Pancreas (tissue), 10 donors: ENCODE measurements around the gene ERVMER34-1. TPM values are rescaled to one million over a fixed set of nuclear protein-coding genes. Genes with fewer than 3 reads are reported as not detected.
A peak's percentile ranks its signal among the peaks of the same experiment; 100 is the strongest.

ENCODE experiments used
- ATAC-seq, 4 donors: fragments of 200-7000 bp; cut with Tn5 transposase; one replicate each; pipeline versions ENCODE4 v1.8.0 to v1.9.1; 2020; ENCODE audit warnings: mild to moderate bottlenecking in 4 of 4, moderate library complexity in 4 of 4
- DNase-seq, 6 donors: peaks; one replicate each; pipeline ENCODE4 v3.0.0-alpha.2; 2020
- FAIRE-seq: peaks from 2 replicates; lab custom pipeline; 2012; peaks lifted over from hg19 to GRCh38; lab: Jason Lieb, UNC
- H3K27ac ChIP-seq, 4 donors: fragments of 200-600 bp; sonication (generic); 1 replicate in 3 of 4; 2 replicates in 1 of 4; pipeline versions ENCODE4 v1.5.0 to v1.8.0; 2020
- H3K27me3 ChIP-seq, 4 donors: fragments of 200-600 bp; one replicate each; pipeline ENCODE4 v1.8.0; 2021
- H3K36me3 ChIP-seq, 3 donors: fragments of 200-600 bp; sonication (generic) in 1 of 3; one replicate each; pipeline versions ENCODE4 v1.5.0 to v1.8.0; 2020 to 2021
- H3K4me1 ChIP-seq, 3 donors: fragments of 200-600 bp; one replicate each; pipeline ENCODE4 v1.8.0; 2021
- H3K4me3 ChIP-seq, 4 donors: fragments of 200-600 bp; sonication (generic) in 2 of 4; one replicate each; pipeline versions ENCODE4 v1.5.0 to v1.8.0; 2020 to 2021
- H3K9me3 ChIP-seq, 4 donors: fragments of 200-600 bp; one replicate each; pipeline ENCODE4 v1.8.0; 2021
- CTCF ChIP-seq, 4 donors: fragments of 200-600 bp; sonication (generic) in 3 of 4; IDR thresholded peaks; one replicate each; pipeline versions ENCODE4 v1.5.0 to v1.8.0; 2021; ENCODE audit warnings: antibody characterized with exemption in 4 of 4
- WGBS, 2 donors: extraction: QIAGEN DNeasy Blood & Tissue Kit; methylation state at CpG; one replicate each; pipeline ENCODE4 v1.1.7; 2013; 5-methylcytosine and 5-hydroxymethylcytosine counted together
- intact Hi-C, 3 donors: fragments of 100-400 bp; cut with DNase I; formaldehyde crosslinking; loops; one replicate each; pipeline versions ENCODE4 v1.11.1 to v1.14.2; 2022
- polyA plus RNA-seq, 2 donors: library from polyadenylated mRNA; stranded (reverse); fragments of 200-250 nt; gene quantifications; one replicate each; pipeline ENCODE4 v1.2.3, GENCODE V29; 2013
- total RNA-seq, 6 donors: library from RNA; stranded (reverse); fragmentation: NEBNext Ultra II Directional in 4 of 6; extraction: Animal tissue kit (Norgen Biotek cat#: 25700) in 4 of 6; gene quantifications; one replicate each; pipeline versions ENCODE4 v1.2.1 to v1.2.4, GENCODE V29; 2021 to 2023
- donor health status: healthy with polysubstance abuse.
- donor health status: DM: no; HTN: no; CAD: no; lungs with moderate emphysema.
- donor health status: DM: no; HTN: no; CAD: no.
- donor health status: control.
- donor health status: control.
- donor health status: Bipolar disorder and iron deficiency.
- donor health status: DM: yes; HTN: yes; CAD: no.
- donor health status: DM: no; HTN: no; CAD: no.
- donor health status: DM: no; HTN: no; CAD: no.
- donor health status: DM: yes; HTN: yes; CAD: no.

Gene ERVMER34-1
- total and polyA plus RNA-seq, 8 donors: 0.14 to 1.7 (median 0.29) TPM

GRCh38 chr4:52755426-52755825 lies 4.2 kb upstream of the ERVMER34-1 start:
- H3K9me3 ChIP-seq: no peaks in the 10 kb centered on the region
- no peaks in the 10 kb centered on the region for H3K36me3 ChIP-seq
- no peak for TF ChIP-seq CTCF (IDR thresholded peaks at IDR 0.05)
- no peak for DNase-seq
- FAIRE-seq: no peak
- no peak for ATAC-seq
- H3K27ac ChIP-seq: no peak overlapping the region
- peaks cover 0 to 8% (median 3%) of the 10 kb centered on the region in 3 donors for H3K4me1 ChIP-seq
- no peaks in the 10 kb centered on the region for H3K27me3 ChIP-seq
- no peak overlapping the region for H3K4me3 ChIP-seq
- intact Hi-C loops: no loop called here

GRCh38 chr4:52752936-52753335 lies 1.7 kb upstream of the ERVMER34-1 start:
- Histone ChIP-seq H3K27me3 (no peaks in the 10 kb centered on the region), H3K27ac (no peak overlapping the region), H3K4me3 (no peak overlapping the region), H3K4me1 (peaks cover 0 to 8% (median 3%) of the 10 kb centered on the region in 3 donors), H3K9me3 (no peaks in the 10 kb centered on the region), H3K36me3 (no peaks in the 10 kb centered on the region)
- TF ChIP-seq CTCF (IDR thresholded peaks at IDR 0.05): no peak
- no peak for FAIRE-seq
- no peak for DNase-seq
- intact Hi-C loops: no loop called here
- no peak for ATAC-seq
- 81 to 91% methylated on average over 6 of the region's 6 CpGs for WGBS, 2 donors

GRCh38 chr4:52751487-52751911 lies 274 bp upstream of the ERVMER34-1 start:
- Histone ChIP-seq H3K27ac (peak overlapping the region in 2 of 4 donors; percentile 28 to 42), H3K9me3 (no peaks in the 10 kb centered on the region), H3K27me3 (no peaks in the 10 kb centered on the region), H3K4me3 (peak overlapping the region; percentile 31 to 60 (median 44)), H3K4me1 (peaks cover 0 to 8% (median 3%) of the 10 kb centered on the region in 3 donors), H3K36me3 (no peaks in the 10 kb centered on the region)
- peak; percentile 75 to 91 (median 84) for DNase-seq
- FAIRE-seq: no peak
- peak; percentile 96 to 98 (median 97) for ATAC-seq
- TF ChIP-seq CTCF (IDR thresholded peaks at IDR 0.05): no peak
- 6 to 7% methylated on average over 26 of the region's 26 CpGs for WGBS, 2 donors
- intact Hi-C loops: no loop called here

GRCh38 chr4:52750213-52750612 lies 1.0 kb downstream of the ERVMER34-1 start:
- WGBS, 2 donors: 95 to 97% methylated on average over 11 of the region's 11 CpGs
- no peak for TF ChIP-seq CTCF (IDR thresholded peaks at IDR 0.05)
- intact Hi-C loops: no loop called here
- FAIRE-seq (no peak), ATAC-seq (no peak), DNase-seq (no peak)
- H3K4me1 ChIP-seq: peaks cover 0 to 3% (median under 1%) of the 10 kb centered on the region in 3 donors
- no peak overlapping the region for H3K27ac ChIP-seq
- no peaks in the 10 kb centered on the region for H3K9me3 ChIP-seq
- H3K4me3 ChIP-seq: no peak overlapping the region
- H3K27me3 ChIP-seq: no peaks in the 10 kb centered on the region
- no peaks in the 10 kb centered on the region for H3K36me3 ChIP-seq

GRCh38 chr4:52748432-52748831 lies 2.8 kb downstream of the ERVMER34-1 start:
- Histone ChIP-seq H3K36me3 (no peaks in the 10 kb centered on the region), H3K4me1 (peaks cover 0 to 3% (median 0%) of the 10 kb centered on the region in 3 donors), H3K4me3 (no peak overlapping the region), H3K27me3 (no peaks in the 10 kb centered on the region), H3K27ac (no peak overlapping the region), H3K9me3 (no peaks in the 10 kb centered on the region)
- DNase-seq: no peak
- 90 to 92% methylated on average over 6 of the region's 6 CpGs for WGBS, 2 donors
- FAIRE-seq: no peak
- TF ChIP-seq CTCF (IDR thresholded peaks at IDR 0.05): no peak
- intact Hi-C loops: no loop called here
- no peak for ATAC-seq
